H9 (cell line): ENCODE results near the gene NACAD. TPM values are rescaled to one million over a fixed set of nuclear protein-coding genes. Genes with fewer than 3 reads are reported as not detected.

Experiments used
- DNase-seq: peaks from one replicate; pipeline ENCODE4 v3.0.0-alpha.2; 2017
- H2AFZ ChIP-seq: one replicate; pipeline ENCODE4 v1.6.1; 2013; ENCODE audit warnings: mild to moderate bottlenecking, low read length, control low read depth, moderate library complexity
- H2AK5ac ChIP-seq: 2 replicates; pipeline ENCODE4 v1.6.1; 2013; ENCODE audit warnings: low read length, control low read depth, mixed read lengths; ENCODE audit not compliant: insufficient read length
- H2BK120ac ChIP-seq: one replicate; pipeline ENCODE4 v1.6.1; 2013; ENCODE audit warnings: low read depth, mild to moderate bottlenecking, low read length, control low read depth, inconsistent platforms; ENCODE audit not compliant: poor library complexity, severe bottlenecking
- H2BK12ac ChIP-seq: 2 replicates; pipeline ENCODE4 v1.6.1; 2013; ENCODE audit warnings: low read length, control low read depth, mixed read lengths, low read depth; ENCODE audit not compliant: insufficient read length
- H2BK15ac ChIP-seq: 2 replicates; pipeline ENCODE4 v1.6.1; 2013; ENCODE audit warnings: low read depth, low read length, control low read depth
- H2BK20ac ChIP-seq: one replicate; pipeline ENCODE4 v1.6.1; 2013; ENCODE audit warnings: low read depth, mild to moderate bottlenecking, low read length, control low read depth, inconsistent platforms; ENCODE audit not compliant: poor library complexity, severe bottlenecking
- H2BK5ac ChIP-seq: 2 replicates; pipeline ENCODE4 v1.6.1; 2013; ENCODE audit warnings: low read length, control low read depth, mixed read lengths; ENCODE audit not compliant: insufficient read length
- H3K14ac ChIP-seq: 2 replicates; pipeline ENCODE4 v1.6.1; 2013; ENCODE audit warnings: low read length, control low read depth; ENCODE audit not compliant: insufficient read depth
- H3K18ac ChIP-seq: 2 replicates; pipeline ENCODE4 v1.6.1; 2013; ENCODE audit warnings: low read depth, mild to moderate bottlenecking, mixed read lengths, low read length, control low read depth; ENCODE audit not compliant: insufficient read length
- H3K23ac ChIP-seq: 2 replicates; pipeline ENCODE4 v1.6.1; 2013; ENCODE audit warnings: low read length, control low read depth, mixed read lengths, low read depth; ENCODE audit not compliant: insufficient read length
- H3K23me2 ChIP-seq: 2 replicates; pipeline ENCODE4 v1.6.1; 2013; ENCODE audit warnings: low read depth, mild to moderate bottlenecking, mixed read lengths, low read length, control low read depth; ENCODE audit not compliant: insufficient read length, poor library complexity, severe bottlenecking
- H3K27ac ChIP-seq: 2 replicates; pipeline ENCODE4 v1.5.1; 2013; ENCODE audit warnings: low read length, control low read depth, mixed read lengths, low read depth; ENCODE audit not compliant: insufficient read length
- H3K27me3 ChIP-seq: 2 replicates; pipeline ENCODE4 v1.6.1; 2013; ENCODE audit warnings: low read length, control low read depth, inconsistent platforms; ENCODE audit not compliant: insufficient read depth
- H3K4ac ChIP-seq: 2 replicates; pipeline ENCODE4 v1.6.1; 2013; ENCODE audit warnings: low read depth, mild to moderate bottlenecking, control low read depth, inconsistent platforms, low read length, moderate library complexity
- H3K4me1 ChIP-seq: 2 replicates; pipeline ENCODE4 v1.6.1; 2013; ENCODE audit warnings: low read length, control low read depth, inconsistent platforms; ENCODE audit not compliant: insufficient read depth
- H3K4me2 ChIP-seq: 2 replicates; pipeline ENCODE4 v1.6.1; 2013; ENCODE audit warnings: low read length, control low read depth, mixed read lengths; ENCODE audit not compliant: insufficient read length, insufficient read depth
- H3K56ac ChIP-seq: 2 replicates; pipeline ENCODE4 v1.6.1; 2013; ENCODE audit warnings: low read depth, mild to moderate bottlenecking, mixed read lengths, low read length, control low read depth; ENCODE audit not compliant: insufficient read length
- H3K79me1 ChIP-seq: 2 replicates; pipeline ENCODE4 v1.6.1; 2013; ENCODE audit warnings: low read depth, mild to moderate bottlenecking, moderate library complexity, low read length, control low read depth, inconsistent platforms; ENCODE audit not compliant: insufficient read depth, poor library complexity, severe bottlenecking
- H3K79me2 ChIP-seq: 2 replicates; pipeline ENCODE4 v1.6.1; 2013; ENCODE audit warnings: low read length, control low read depth, inconsistent platforms; ENCODE audit not compliant: insufficient read depth
- H3K9ac ChIP-seq: 2 replicates; pipeline ENCODE4 v1.6.1; 2013; ENCODE audit warnings: low read length, control low read depth, mixed read lengths; ENCODE audit not compliant: insufficient read length; ENCODE audit errors: extremely low read depth
- H3K9me3 ChIP-seq: one replicate; pipeline ENCODE4 v1.6.1; 2013; ENCODE audit warnings: low read depth, low read length, inconsistent platforms; ENCODE audit not compliant: control insufficient read depth
- H3T11ph ChIP-seq: one replicate; pipeline ENCODE4 v1.6.1; 2013; ENCODE audit warnings: mild to moderate bottlenecking, low read length, control low read depth, inconsistent platforms
- H4K20me1 ChIP-seq: one replicate; pipeline ENCODE4 v1.6.1; 2013; ENCODE audit not compliant: control insufficient read depth, insufficient read length, insufficient read depth
- H4K5ac ChIP-seq: 2 replicates; pipeline ENCODE4 v1.6.1; 2013; ENCODE audit warnings: low read depth, mild to moderate bottlenecking, mixed read lengths, low read length, control low read depth; ENCODE audit not compliant: insufficient read length
- H4K8ac ChIP-seq: replicated peaks from 2 replicates; pipeline ENCODE4 v1.6.1; 2013; ENCODE audit warnings: low read length, control low read depth, mixed read lengths, low read depth; ENCODE audit not compliant: insufficient read length
- H4K91ac ChIP-seq: 2 replicates; pipeline ENCODE4 v1.6.1; 2013; ENCODE audit warnings: low read depth, mild to moderate bottlenecking, moderate library complexity, mixed read lengths, low read length, control low read depth; ENCODE audit not compliant: insufficient read length
- H3K27ac Mint-ChIP-seq, 3 experiments: 2 replicates in 2 of 3; 3 replicates in 1 of 3; pipeline ENCODE4 v1.8.0; 2020 to 2021; ENCODE audit warnings: mixed read lengths in 3 of 3, mild to moderate bottlenecking in 1 of 3, moderate library complexity in 1 of 3
- H3K27me3 Mint-ChIP-seq: 2 replicates; pipeline ENCODE4 v1.8.0; 2021; ENCODE audit warnings: low read depth, mild to moderate bottlenecking, moderate library complexity, mixed read lengths
- H3K36me3 Mint-ChIP-seq, 3 experiments: 2 replicates in 2 of 3; 3 replicates in 1 of 3; pipeline ENCODE4 v1.8.0; 2020 to 2021; ENCODE audit warnings: low read depth in 3 of 3, mixed read lengths in 3 of 3; ENCODE audit not compliant: insufficient read depth in 1 of 3
- H3K4me1 Mint-ChIP-seq, 2 experiments: 2 replicates each; pipeline ENCODE4 v1.8.0; 2020; ENCODE audit warnings: mixed read lengths in 2 of 2
- H3K4me3 Mint-ChIP-seq, 2 experiments: 2 replicates in 1 of 2; 3 replicates in 1 of 2; pipeline ENCODE4 v1.8.0; 2020 to 2021; ENCODE audit warnings: mild to moderate bottlenecking in 2 of 2, mixed read lengths in 2 of 2, moderate library complexity in 1 of 2
- H3K9me3 Mint-ChIP-seq, 2 experiments: 2 replicates in 1 of 2; 3 replicates in 1 of 2; pipeline ENCODE4 v1.8.0; 2020; ENCODE audit warnings: mild to moderate bottlenecking in 2 of 2, mixed read lengths in 2 of 2, moderate library complexity in 1 of 2
- CTCF ChIP-seq: fragments of 200-600 bp; sonication (generic); conservative IDR thresholded peaks from 3 replicates; pipeline ENCODE4 v1.8.0; 2021; ENCODE audit warnings: antibody characterized with exemption, mild to moderate bottlenecking
- WGBS: extraction: QIAGEN DNeasy Blood & Tissue Kit; methylation state at CpG from one replicate; pipeline ENCODE4 v1.1.7; 2013; ENCODE audit warnings: missing lambda C conversion rate, low lambda C conversion rate, mixed read lengths; ENCODE audit not compliant: insufficient read length; ENCODE audit errors: extremely low coverage; 5-methylcytosine and 5-hydroxymethylcytosine counted together
- total RNA-seq: library from RNA; stranded (reverse); gene quantifications from 2 replicates; pipeline ENCODE4 v1.2.1, GENCODE V29; 2021

The NACAD gene
- total RNA-seq, 1 experiment from 2014 or later = 8.0 TPM

- Histone ChIP-seq H2AK5ac (no peak within 1 kb of the TSS), H4K8ac (no peak within 1 kb of the TSS), H4K91ac (no peak within 1 kb of the TSS), H2BK12ac (no peak within 1 kb of the TSS), H3K23ac (no peak within 1 kb of the TSS), H3K56ac (no peak within 1 kb of the TSS), H4K20me1 (no peaks in the 10 kb centered on the region), H3K79me1 (peaks cover 10% of the 10 kb centered on the region), H3K4ac (no peak within 1 kb of the TSS), H2BK120ac (no peak within 1 kb of the TSS), H3K4me2 (peak within 1 kb of the TSS; percentile 82), H3K14ac (peak within 1 kb of the TSS; percentile 95), H3K4me1 (no peaks in the 10 kb centered on the region), H3K79me2 (peaks cover 16% of the 10 kb centered on the region; the same call in 1 of the 2 replicates), H3K27ac (peak within 1 kb of the TSS; percentile 57), H3K9me3 (no peaks in the 10 kb centered on the region), H3K18ac (peak within 1 kb of the TSS; percentile 98), H2BK15ac (no peak within 1 kb of the TSS), H3K9ac (peak within 1 kb of the TSS; percentile 96), H2BK20ac (no peak within 1 kb of the TSS), H3K27me3 (no peaks in the 10 kb centered on the region), H3K23me2 (no peaks in the 10 kb centered on the region), H2AFZ (no peak within 1 kb of the TSS), H2BK5ac (no peak within 1 kb of the TSS), H3T11ph (no peak within 1 kb of the TSS), H4K5ac (no peak within 1 kb of the TSS)
- H3K4me1 Mint-ChIP-seq = peaks cover 11 to 12% of the 10 kb centered on the region in 2 experiments
- H3K27me3 Mint-ChIP-seq = peaks cover 21% of the 10 kb centered on the region
- peaks cover 0 to 4% of the 10 kb centered on the region in 2 experiments; a peak in 1 of 5 replicates for H3K9me3 Mint-ChIP-seq
- H3K36me3 Mint-ChIP-seq = peaks cover 25 to 33% (median 28%) of the 10 kb centered on the region in 3 experiments; a peak in 6 of 7 replicates
- H3K4me3 Mint-ChIP-seq = peak within 1 kb of the TSS; percentile 98 to 99
- WGBS = no CpG with 5 or more reads among the region's 64 CpGs
- DNase-seq = peak; percentile 93
- H3K27ac Mint-ChIP-seq = peak within 1 kb of the TSS; percentile 99 to 100 (median 100)
- peak; percentile 41; the same call in 2 of the 3 replicates for TF ChIP-seq CTCF
Measured at GRCh38 chr7:45111298-45112223, 22.8 kb upstream of the NACAD start, which contains the start of gene TBRG4. TSS of gene TBRG4 (minus strand) at chr7:45111697. CDS start at chr7:45109237, 2,460 bp downstream.
